ENCODE data around the gene MNAT1. TPM values are rescaled to one million over a fixed set of nuclear protein-coding genes. Genes with fewer than 3 reads are reported as not detected.
"Not testable (repeated sequence)": the region's sequence is repeated elsewhere in the genome, so short reads cannot be mapped to it uniquely, and the experiment has no call there.

The MNAT1 gene
- total RNA-seq, 3 donors from 2014 or later = 30.6 to 70.4 (median 50.8) TPM

GRCh38 chr14:60840313-60840712 is 105.8 kb downstream of the MNAT1 start:
- TF ChIP-seq POLR2A (IDR thresholded peaks at IDR 0.05) (no peak), POLR2AphosphoS5 (IDR thresholded peaks at IDR 0.05) (no peak), CTCF (IDR thresholded peaks at IDR 0.05) (no peak)

GRCh38 chr14:60845523-60845922 is 111.0 kb downstream of the MNAT1 start:
- TF ChIP-seq POLR2A (IDR thresholded peaks at IDR 0.05) = no peak
- TF ChIP-seq CTCF (IDR thresholded peaks at IDR 0.05) = no peak
- TF ChIP-seq POLR2AphosphoS5 (IDR thresholded peaks at IDR 0.05) = no peak
- H3K27ac ChIP-seq = no peak overlapping the region
- intact Hi-C loops (cut with DNase I; ENCODE audit: low total_unique reads) = no loop called here
- DNase-seq (ENCODE audit: low spot score in 2 of 2) = no peak
- H3K4me3 ChIP-seq = no peak overlapping the region
- peaks cover 0 to 13% of the 10 kb centered on the region in 2 donors for H3K9me3 ChIP-seq
- H3K27me3 ChIP-seq = no peaks in the 10 kb centered on the region
- H3K36me3 ChIP-seq = no peaks in the 10 kb centered on the region
- H3K4me1 ChIP-seq = no peaks in the 10 kb centered on the region

More at GRCh38 chr14:60840313-60840712, 105.8 kb downstream of the MNAT1 start:
- no peaks in the 10 kb centered on the region for H3K4me1 ChIP-seq
- intact Hi-C loops (cut with DNase I; ENCODE audit: low total_unique reads) = no loop called here
- H3K9me3 ChIP-seq = peaks cover 0 to 2% of the 10 kb centered on the region in 2 donors
- no peak overlapping the region for H3K27ac ChIP-seq
- DNase-seq (ENCODE audit: low spot score in 2 of 2) = no peak
- no peak overlapping the region for H3K4me3 ChIP-seq
- H3K27me3 ChIP-seq = no peaks in the 10 kb centered on the region
- H3K36me3 ChIP-seq = peaks cover 7% of the 10 kb centered on the region

- no peaks in the 10 kb centered on the region for H3K27me3 ChIP-seq
- H3K27ac ChIP-seq = no peak overlapping the region
- H3K36me3 ChIP-seq = no peaks in the 10 kb centered on the region
- no peak for DNase-seq (ENCODE audit: low spot score in 2 of 2)
- peaks cover 0 to 13% of the 10 kb centered on the region in 2 donors for H3K9me3 ChIP-seq
- TF ChIP-seq POLR2A (IDR thresholded peaks at IDR 0.05) (no peak), CTCF (IDR thresholded peaks at IDR 0.05) (no peak), POLR2AphosphoS5 (IDR thresholded peaks at IDR 0.05) (no peak)
- intact Hi-C loops (cut with DNase I; ENCODE audit: low total_unique reads) = no loop called here
- no peaks in the 10 kb centered on the region for H3K4me1 ChIP-seq
- H3K4me3 ChIP-seq = no peak overlapping the region
Observed at GRCh38 chr14:60848066-60848465, 113.5 kb downstream of the MNAT1 start.

GRCh38 chr14:60851692-60852091 is 117.1 kb downstream of the MNAT1 start:
- intact Hi-C loops (cut with DNase I; ENCODE audit: low total_unique reads); H3K27me3 ChIP-seq; H3K4me3 ChIP-seq; H3K36me3 ChIP-seq; DNase-seq (ENCODE audit: low spot score in 2 of 2); H3K4me1 ChIP-seq; H3K27ac ChIP-seq: not testable (repeated sequence)
- peaks cover 2 to 15% of the 10 kb centered on the region in 2 donors for H3K9me3 ChIP-seq

- TF ChIP-seq POLR2A (IDR thresholded peaks at IDR 0.05) = no peak
- no peak for TF ChIP-seq CTCF (IDR thresholded peaks at IDR 0.05)
- no peak for TF ChIP-seq POLR2AphosphoS5 (IDR thresholded peaks at IDR 0.05)
- no peak overlapping the region for H3K27ac ChIP-seq
- no peak overlapping the region for H3K4me3 ChIP-seq
- H3K36me3 ChIP-seq = no peaks in the 10 kb centered on the region
- DNase-seq (ENCODE audit: low spot score in 2 of 2) = no peak
- no peaks in the 10 kb centered on the region for H3K27me3 ChIP-seq
- no peaks in the 10 kb centered on the region for H3K4me1 ChIP-seq
- intact Hi-C loops (cut with DNase I; ENCODE audit: low total_unique reads) = no loop called here
- H3K9me3 ChIP-seq = peaks cover 8 to 12% of the 10 kb centered on the region in 2 donors
Observed at GRCh38 chr14:60856111-60856510, 121.5 kb downstream of the MNAT1 start.

GRCh38 chr14:60859525-60859924 is 125.0 kb downstream of the MNAT1 start:
- no peak for TF ChIP-seq POLR2A (IDR thresholded peaks at IDR 0.05)
- TF ChIP-seq POLR2AphosphoS5 (IDR thresholded peaks at IDR 0.05) = no peak
- no peak for TF ChIP-seq CTCF (IDR thresholded peaks at IDR 0.05)
- intact Hi-C loops (cut with DNase I; ENCODE audit: low total_unique reads) = no loop called here
- Histone ChIP-seq H3K9me3 (peaks cover 8 to 12% of the 10 kb centered on the region in 2 donors), H3K36me3 (no peaks in the 10 kb centered on the region), H3K27ac (no peak overlapping the region), H3K4me1 (peaks cover 0 to 12% of the 10 kb centered on the region in 2 donors), H3K4me3 (no peak overlapping the region), H3K27me3 (no peaks in the 10 kb centered on the region)
- no peak for DNase-seq (ENCODE audit: low spot score in 2 of 2)
